ENCODE data around the gene CBX6. TPM values are rescaled to one million over a fixed set of nuclear protein-coding genes. Genes with fewer than 3 reads are reported as not detected.
A peak's percentile ranks its signal among the peaks of the same experiment; 100 is the strongest.

Gene CBX6
- total RNA-seq, 1 experiment from 2014 or later: 90.0 TPM

DNA sequence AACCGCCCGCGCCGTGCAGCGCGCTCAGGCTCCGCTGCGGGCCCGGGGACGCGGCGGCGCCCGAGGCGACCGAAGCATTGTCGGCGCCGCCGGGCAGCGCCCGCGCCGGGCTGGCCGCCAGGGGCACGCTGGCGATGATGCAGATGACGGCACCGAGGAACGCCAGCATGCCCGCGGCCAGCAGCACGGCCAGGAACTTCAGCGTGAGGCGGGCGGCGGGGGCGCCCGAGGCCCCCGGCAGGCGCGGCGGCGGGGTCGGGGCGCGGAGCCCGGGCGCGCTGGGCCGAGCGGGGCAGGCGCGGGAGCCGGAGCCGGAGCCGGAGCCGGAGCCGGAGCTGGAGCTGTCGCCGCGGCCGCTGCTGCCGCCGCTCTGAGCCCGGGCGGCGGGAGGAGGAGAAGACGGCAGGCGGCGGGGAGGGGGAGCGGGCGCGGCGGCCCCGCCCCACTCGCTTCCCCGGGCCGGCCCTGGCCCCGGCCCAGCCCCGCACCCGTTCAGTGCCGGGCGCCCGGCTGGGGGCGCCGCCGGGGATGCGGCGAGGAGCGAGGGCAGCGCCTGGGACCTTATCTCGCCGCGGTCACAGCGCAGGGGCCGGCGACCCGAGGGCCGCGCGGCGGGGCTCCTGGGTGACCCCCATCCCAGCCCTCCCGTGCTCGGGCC, 28.2 kb downstream of the CBX6 start, which contains the start of gene NPTXR:
NPTXR (minus strand) TSS at position 372 of the 658 bp plus-strand sequence.
- intact Hi-C loops (cut with micrococcal nuclease): loop anchor here (5.0 kb wide), 1 partner anchor 76 kb away; no protein-coding TSS in a partner anchor
- CTCF ChIA-PET: interaction anchor here (1.0 to 3.0 kb wide), 6 partner anchors 10 to 159 kb away, joined by 3 to 16 read pairs (median 4); no protein-coding TSS in a partner anchor
- DNase-seq (ENCODE audit: low read depth, low spot score) (no peak), ATAC-seq (peak; percentile 77)
- Histone ChIP-seq H3K79me2 (ENCODE audit: insufficient read depth, low read length) (0 out of 2 replicates have a peak, but pooled peaks cover 6% of the 10 kb centered on the region), H3K27ac (ENCODE audit: low read depth, low read length) (peak within 1 kb of the TSS; percentile 82), H3K4me2 (ENCODE audit: low read length) (peak within 1 kb of the TSS; percentile 89), H3K36me3 (ENCODE audit: control insufficient read depth in 1 of 2, insufficient read depth in 2 of 2, low read length in 2 of 2) (no peaks in the 10 kb centered on the region), H4K20me1 (ENCODE audit: insufficient read depth) (no peaks in the 10 kb centered on the region), H3K4me1 (ENCODE audit: control insufficient read depth in 1 of 2, insufficient read depth in 2 of 2, low read length in 2 of 2) (peaks cover 23 to 40% of the 10 kb centered on the region in 2 experiments), H3K4me3 (replicated peaks in 1 of 2; ENCODE audit: low read depth in 1 of 2, low read length in 2 of 2) (peak within 1 kb of the TSS; percentile 35 to 64), H3K9ac (ENCODE audit: low read length) (peak within 1 kb of the TSS; percentile 64), H2AFZ (ENCODE audit: low read depth, low read length, poor library complexity, severe bottlenecking) (peak within 1 kb of the TSS; percentile 92), H3K9me2 (ENCODE audit: insufficient read depth) (no peaks in the 10 kb centered on the region), H3K27me3 (ENCODE audit: insufficient read depth, low read length) (no peaks in the 10 kb centered on the region), H3K9me3 (ENCODE audit: control insufficient read depth in 1 of 2, insufficient read depth in 1 of 2, low read depth in 1 of 2, low read length in 2 of 2) (no peaks in the 10 kb centered on the region)
- RAD21 ChIA-PET (ENCODE audit: low non-redundant PET in 1 of 2, low total read pairs in 2 of 2, uncharacterized antibody in 2 of 2, unreplicated experiment in 2 of 2): interaction anchor here (0.9 to 1.1 kb wide), 2 partner anchors 75 kb away, joined by 3 to 5 read pairs; no protein-coding TSS in a partner anchor
- POLR2A ChIA-PET: interaction anchor here (1.0 to 2.5 kb wide), 2 partner anchors 10 to 41 kb away, joined by 3 to 9 read pairs; no protein-coding TSS in a partner anchor
- BruUV-seq (replicated peaks): no TSS peak
- TF ChIP-seq ZFX (IDR thresholded peaks at IDR 0.05): no peak
- no peak for TF ChIP-seq SP1 (IDR thresholded peaks at IDR 0.05; ENCODE audit: low read depth)
- peak; percentile 75 for TF ChIP-seq POLR2AphosphoS5 (IDR thresholded peaks at IDR 0.05; ENCODE audit: low read depth, low read length)
- no peak for TF ChIP-seq JUND (IDR thresholded peaks at IDR 0.05)
- TF ChIP-seq CBX3 (IDR thresholded peaks at IDR 0.05; ENCODE audit: low read depth): no peak
- TF ChIP-seq EGR1 (IDR thresholded peaks at IDR 0.05; ENCODE audit: low read depth): no peak
- TF ChIP-seq EZH2phosphoT487 (IDR thresholded peaks at IDR 0.05; ENCODE audit: borderline replicate concordance): no peak
- TF ChIP-seq ELF1 (IDR thresholded peaks at IDR 0.05; ENCODE audit: borderline replicate concordance, low read depth): no peak
- TF ChIP-seq REST (IDR thresholded peaks at IDR 0.05; ENCODE audit: low read depth): no peak
- TF ChIP-seq EZH2 (IDR thresholded peaks at IDR 0.05): no peak
- no peak for TF ChIP-seq CEBPB (IDR thresholded peaks at IDR 0.05; ENCODE audit: low read depth)
- TF ChIP-seq, protein P1, sequence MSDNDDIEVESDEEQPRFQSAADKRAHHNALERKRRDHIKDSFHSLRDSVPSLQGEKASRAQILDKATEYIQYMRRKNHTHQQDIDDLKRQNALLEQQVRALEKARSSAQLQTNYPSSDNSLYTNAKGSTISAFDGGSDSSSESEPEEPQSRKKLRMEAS (IDR thresholded peaks at IDR 0.05): peak; percentile 37; the same call in 1 of the 2 replicates
- TF ChIP-seq, protein P2, sequence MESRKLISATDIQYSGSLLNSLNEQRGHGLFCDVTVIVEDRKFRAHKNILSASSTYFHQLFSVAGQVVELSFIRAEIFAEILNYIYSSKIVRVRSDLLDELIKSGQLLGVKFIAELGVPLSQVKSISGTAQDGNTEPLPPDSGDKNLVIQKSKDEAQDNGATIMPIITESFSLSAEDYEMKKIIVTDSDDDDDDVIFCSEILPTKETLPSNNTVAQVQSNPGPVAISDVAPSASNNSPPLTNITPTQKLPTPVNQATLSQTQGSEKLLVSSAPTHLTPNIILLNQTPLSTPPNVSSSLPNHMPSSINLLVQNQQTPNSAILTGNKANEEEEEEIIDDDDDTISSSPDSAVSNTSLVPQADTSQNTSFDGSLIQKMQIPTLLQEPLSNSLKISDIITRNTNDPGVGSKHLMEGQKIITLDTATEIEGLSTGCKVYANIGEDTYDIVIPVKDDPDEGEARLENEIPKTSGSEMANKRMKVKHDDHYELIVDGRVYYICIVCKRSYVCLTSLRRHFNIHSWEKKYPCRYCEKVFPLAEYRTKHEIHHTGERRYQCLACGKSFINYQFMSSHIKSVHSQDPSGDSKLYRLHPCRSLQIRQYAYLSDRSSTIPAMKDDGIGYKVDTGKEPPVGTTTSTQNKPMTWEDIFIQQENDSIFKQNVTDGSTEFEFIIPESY (IDR thresholded peaks at IDR 0.05; ENCODE audit: extremely low read depth, insufficient replicate concordance, low read length): no peak
- TF ChIP-seq ZNF274 (IDR thresholded peaks at IDR 0.05; ENCODE audit: low read depth, low read length): no peak
- TF ChIP-seq SIN3A (IDR thresholded peaks at IDR 0.05; ENCODE audit: low read depth): 0 out of 2 replicates have a peak, but pooled peaks have one; percentile 45
- no peak for TF ChIP-seq RAD21 (IDR thresholded peaks at IDR 0.05; ENCODE audit: low read depth)
- TF ChIP-seq POLR2A (IDR thresholded peaks at IDR 0.05; ENCODE audit: borderline replicate concordance, extremely low read depth, insufficient read depth, insufficient read length): peak; percentile 71
- no peak for TF ChIP-seq YY1 (IDR thresholded peaks at IDR 0.05; ENCODE audit: extremely low read depth, insufficient replicate concordance, low read depth, low read length)
- TF ChIP-seq FOSL1 (IDR thresholded peaks at IDR 0.05; ENCODE audit: low read depth): no peak
- TF ChIP-seq CTCF (IDR thresholded peaks at IDR 0.05 in 2 of 3, conservative IDR thresholded peaks at IDR 0.05 in 1 of 3; ENCODE audit: borderline replicate concordance in 1 of 3, insufficient read depth in 1 of 3, low read depth in 2 of 3, low read length in 2 of 3): no peak

Data from HCT116 (cell line).